Neural cell (in vitro differentiated cells): ENCODE results near the gene RAB28.

Experiments used
- EP300 ChIP-seq: fragments of 450-650 bp; conservative IDR thresholded peaks from 2 replicates; pipeline ENCODE4 v1.6.1; 2014; ENCODE audit warnings: antibody characterized with exemption, mild to moderate bottlenecking, moderate library complexity; ENCODE audit not compliant: poor library complexity, severe bottlenecking
- EZH2 ChIP-seq: fragments of 200-600, 300-800 bp; shearing (Covaris generic), sonication (generic); IDR thresholded peaks from 2 replicates; pipeline ENCODE4 v1.6.1; 2014; ENCODE audit warnings: antibody characterized with exemption, low read length, borderline replicate concordance, mild to moderate bottlenecking; ENCODE audit not compliant: insufficient read depth, poor library complexity, severe bottlenecking
- MXI1 ChIP-seq: fragments of 450-650 bp; conservative IDR thresholded peaks from 2 replicates; pipeline ENCODE4 v1.6.1; 2014; ENCODE audit warnings: antibody characterized with exemption, mild to moderate bottlenecking; ENCODE audit not compliant: poor library complexity, severe bottlenecking
- POLR2AphosphoS5 ChIP-seq: IDR thresholded peaks from 2 replicates; pipeline ENCODE4 v1.6.1; 2012
- RAD21 ChIP-seq: fragments of 450-650 bp; conservative IDR thresholded peaks from 2 replicates; pipeline ENCODE4 v1.6.1; 2014; ENCODE audit warnings: antibody characterized with exemption, mild to moderate bottlenecking, moderate library complexity
- SMC3 ChIP-seq: fragments of 450-650 bp; conservative IDR thresholded peaks from 2 replicates; pipeline ENCODE4 v1.6.1; 2014; ENCODE audit warnings: antibody characterized with exemption, mild to moderate bottlenecking, moderate library complexity; ENCODE audit not compliant: poor library complexity
- TAF1 ChIP-seq: IDR thresholded peaks from 2 replicates; pipeline ENCODE4 v1.6.1; 2012; ENCODE audit warnings: low read depth
- TF ChIP-seq, protein P1 (sequence below): fragments of 450-650 bp; IDR thresholded peaks from 2 replicates; pipeline ENCODE4 v1.5.1; 2014; ENCODE audit warnings: antibody characterized with exemption, mild to moderate bottlenecking, moderate library complexity; ENCODE audit not compliant: poor library complexity, severe bottlenecking
- TF ChIP-seq, protein P2 (sequence below): IDR thresholded peaks from 2 replicates; pipeline ENCODE4 v1.6.1; 2012; ENCODE audit warnings: borderline replicate concordance

DNA sequence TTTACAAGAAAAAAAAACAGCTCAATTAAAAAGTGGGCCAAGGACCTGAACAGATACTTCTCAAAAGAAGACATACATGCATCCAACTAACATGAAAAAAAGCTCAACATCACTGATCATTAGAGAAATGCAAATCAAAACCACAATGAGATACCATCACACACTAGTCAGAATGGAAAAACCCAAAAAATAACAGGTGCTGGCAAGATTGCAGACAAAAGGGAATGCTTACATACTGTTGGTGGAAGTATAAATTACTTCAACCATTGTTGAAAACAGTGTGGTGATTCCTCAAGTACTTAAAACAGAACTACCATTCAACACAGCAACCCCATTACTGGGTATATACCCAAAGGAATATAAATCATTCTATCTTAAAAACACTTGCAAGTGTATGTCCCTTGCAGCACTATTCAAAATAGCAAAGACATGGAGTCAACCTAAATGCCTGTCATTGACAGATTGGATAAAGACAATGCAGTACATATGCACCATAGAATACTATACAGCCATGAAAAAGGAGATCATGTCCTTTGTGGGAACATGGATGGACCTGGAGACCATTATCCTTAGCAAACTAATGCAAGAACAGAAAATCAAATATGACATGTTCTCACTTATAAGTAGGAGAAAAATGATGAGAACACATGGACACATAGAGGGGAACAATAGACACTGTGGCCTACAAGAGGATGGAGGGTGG is 97.6 kb downstream of the RAB28 start:
- TF ChIP-seq, protein P1, sequence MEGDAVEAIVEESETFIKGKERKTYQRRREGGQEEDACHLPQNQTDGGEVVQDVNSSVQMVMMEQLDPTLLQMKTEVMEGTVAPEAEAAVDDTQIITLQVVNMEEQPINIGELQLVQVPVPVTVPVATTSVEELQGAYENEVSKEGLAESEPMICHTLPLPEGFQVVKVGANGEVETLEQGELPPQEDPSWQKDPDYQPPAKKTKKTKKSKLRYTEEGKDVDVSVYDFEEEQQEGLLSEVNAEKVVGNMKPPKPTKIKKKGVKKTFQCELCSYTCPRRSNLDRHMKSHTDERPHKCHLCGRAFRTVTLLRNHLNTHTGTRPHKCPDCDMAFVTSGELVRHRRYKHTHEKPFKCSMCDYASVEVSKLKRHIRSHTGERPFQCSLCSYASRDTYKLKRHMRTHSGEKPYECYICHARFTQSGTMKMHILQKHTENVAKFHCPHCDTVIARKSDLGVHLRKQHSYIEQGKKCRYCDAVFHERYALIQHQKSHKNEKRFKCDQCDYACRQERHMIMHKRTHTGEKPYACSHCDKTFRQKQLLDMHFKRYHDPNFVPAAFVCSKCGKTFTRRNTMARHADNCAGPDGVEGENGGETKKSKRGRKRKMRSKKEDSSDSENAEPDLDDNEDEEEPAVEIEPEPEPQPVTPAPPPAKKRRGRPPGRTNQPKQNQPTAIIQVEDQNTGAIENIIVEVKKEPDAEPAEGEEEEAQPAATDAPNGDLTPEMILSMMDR = no peak
- TF ChIP-seq RAD21 (no peak), POLR2AphosphoS5 (no peak), SMC3 (no peak), EZH2 (no peak), EP300 (no peak), MXI1 (no peak), TAF1 (no peak)
- TF ChIP-seq, protein P2, sequence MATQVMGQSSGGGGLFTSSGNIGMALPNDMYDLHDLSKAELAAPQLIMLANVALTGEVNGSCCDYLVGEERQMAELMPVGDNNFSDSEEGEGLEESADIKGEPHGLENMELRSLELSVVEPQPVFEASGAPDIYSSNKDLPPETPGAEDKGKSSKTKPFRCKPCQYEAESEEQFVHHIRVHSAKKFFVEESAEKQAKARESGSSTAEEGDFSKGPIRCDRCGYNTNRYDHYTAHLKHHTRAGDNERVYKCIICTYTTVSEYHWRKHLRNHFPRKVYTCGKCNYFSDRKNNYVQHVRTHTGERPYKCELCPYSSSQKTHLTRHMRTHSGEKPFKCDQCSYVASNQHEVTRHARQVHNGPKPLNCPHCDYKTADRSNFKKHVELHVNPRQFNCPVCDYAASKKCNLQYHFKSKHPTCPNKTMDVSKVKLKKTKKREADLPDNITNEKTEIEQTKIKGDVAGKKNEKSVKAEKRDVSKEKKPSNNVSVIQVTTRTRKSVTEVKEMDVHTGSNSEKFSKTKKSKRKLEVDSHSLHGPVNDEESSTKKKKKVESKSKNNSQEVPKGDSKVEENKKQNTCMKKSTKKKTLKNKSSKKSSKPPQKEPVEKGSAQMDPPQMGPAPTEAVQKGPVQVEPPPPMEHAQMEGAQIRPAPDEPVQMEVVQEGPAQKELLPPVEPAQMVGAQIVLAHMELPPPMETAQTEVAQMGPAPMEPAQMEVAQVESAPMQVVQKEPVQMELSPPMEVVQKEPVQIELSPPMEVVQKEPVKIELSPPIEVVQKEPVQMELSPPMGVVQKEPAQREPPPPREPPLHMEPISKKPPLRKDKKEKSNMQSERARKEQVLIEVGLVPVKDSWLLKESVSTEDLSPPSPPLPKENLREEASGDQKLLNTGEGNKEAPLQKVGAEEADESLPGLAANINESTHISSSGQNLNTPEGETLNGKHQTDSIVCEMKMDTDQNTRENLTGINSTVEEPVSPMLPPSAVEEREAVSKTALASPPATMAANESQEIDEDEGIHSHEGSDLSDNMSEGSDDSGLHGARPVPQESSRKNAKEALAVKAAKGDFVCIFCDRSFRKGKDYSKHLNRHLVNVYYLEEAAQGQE = no peak
